Middle frontal gyrus (tissue), 1 donor: ENCODE results near the gene ATP6V1G3.
"Not testable (repeated sequence)": the region's sequence is repeated elsewhere in the genome, so short reads cannot be mapped to it uniquely, and the experiment has no call there.

ENCODE experiments used
- DNase-seq: peaks from one replicate; pipeline ENCODE4 v3.0.0-alpha.2; 2015; ENCODE audit warnings: low spot score; ENCODE audit errors: extremely low spot score

Gene ATP6V1G3, protein sequence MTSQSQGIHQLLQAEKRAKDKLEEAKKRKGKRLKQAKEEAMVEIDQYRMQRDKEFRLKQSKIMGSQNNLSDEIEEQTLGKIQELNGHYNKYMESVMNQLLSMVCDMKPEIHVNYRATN

DNA sequence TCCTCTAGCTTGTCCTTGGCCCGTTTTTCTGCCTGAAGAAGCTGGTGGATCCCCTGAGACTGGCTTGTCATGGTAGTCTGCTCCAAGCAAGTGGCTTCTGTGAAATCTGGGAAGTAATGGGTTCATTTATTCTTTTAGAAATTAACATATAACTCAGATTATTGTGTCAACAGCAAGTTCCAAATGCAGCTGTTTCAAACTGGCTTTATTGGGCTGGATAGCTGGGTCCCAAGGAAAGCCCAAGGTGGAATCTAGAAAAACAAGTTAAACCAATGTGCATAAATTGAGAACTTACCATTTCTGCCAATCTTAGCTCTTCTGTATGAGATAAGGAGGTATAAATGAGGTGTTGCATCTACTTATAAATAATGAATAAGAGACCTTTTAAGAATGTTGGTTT, at the start of gene ATP6V1G3:
Gene ATP6V1G3 (minus strand): TSS at position 101 of the 400 bp plus-strand sequence. CDS start 30 bp downstream, at position 71.
- no peak for DNase-seq

DNA sequence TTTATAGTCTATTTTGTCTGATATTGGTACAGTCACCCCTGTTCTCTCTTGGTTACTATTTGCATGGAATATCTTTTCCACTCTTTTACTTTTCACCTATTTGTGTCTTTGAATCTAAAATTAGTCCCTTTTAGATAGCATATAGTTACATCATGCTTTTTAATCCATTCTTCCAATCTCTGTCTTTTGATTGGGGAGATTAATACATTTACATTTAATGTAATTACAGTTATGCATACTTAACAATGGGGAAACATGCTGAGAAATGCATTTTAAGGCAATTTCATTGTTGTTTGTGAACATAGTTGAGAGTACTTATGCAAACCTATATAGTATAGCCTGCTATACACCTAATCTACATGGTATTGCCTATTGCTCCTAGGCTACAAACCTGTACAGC, 48.4 kb upstream of the ATP6V1G3 start:
- DNase-seq = no peak

DNA sequence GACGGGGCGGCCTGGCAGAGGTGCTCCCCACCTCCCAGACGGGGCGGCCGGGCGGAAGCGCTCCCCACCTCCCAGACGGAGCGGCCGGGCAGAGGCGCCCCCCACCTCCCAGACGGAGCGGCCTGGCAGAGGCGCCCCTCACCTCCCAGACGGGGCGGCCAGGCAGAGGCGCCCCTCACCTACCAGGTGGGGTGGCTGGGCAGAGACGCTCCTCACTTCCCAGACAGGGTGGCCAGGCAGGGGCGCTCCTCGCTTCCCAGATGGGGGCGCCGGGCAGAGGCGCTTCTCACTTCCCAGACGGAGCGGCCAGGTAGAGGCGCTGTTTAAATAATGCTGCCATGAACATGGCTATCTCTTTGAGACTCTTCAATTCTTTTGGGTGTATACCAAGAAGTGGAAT, 43.7 kb upstream of the ATP6V1G3 start:
- DNase-seq = no peak

DNA sequence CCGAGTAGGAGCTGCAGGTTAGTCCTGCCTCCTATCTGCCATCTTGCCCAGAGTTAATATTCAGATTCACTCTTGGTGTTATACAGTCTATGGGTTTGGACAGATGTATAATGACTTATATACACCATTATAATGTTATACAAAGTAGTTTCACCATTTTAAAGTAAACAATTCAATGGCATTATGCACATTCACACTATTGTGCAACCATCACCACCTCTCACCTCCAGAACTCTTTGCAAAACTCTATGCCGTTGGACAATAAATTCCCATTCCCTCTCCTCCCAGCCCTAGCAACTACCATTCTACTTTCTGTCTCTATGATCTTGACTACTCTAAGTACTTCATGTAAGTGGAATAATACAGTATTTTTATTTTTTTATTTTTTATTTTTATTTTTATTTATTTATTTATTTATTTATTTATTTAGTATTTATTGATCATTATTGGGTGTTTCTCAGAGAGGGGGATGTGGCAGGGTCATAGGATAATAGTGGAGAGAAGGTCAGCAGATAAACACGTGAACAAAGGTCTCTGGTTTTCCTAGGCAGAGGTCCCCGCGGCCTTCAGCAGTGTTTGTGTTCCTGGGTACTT, 42.8 kb upstream of the ATP6V1G3 start:
- DNase-seq = not testable (repeated sequence)

DNA sequence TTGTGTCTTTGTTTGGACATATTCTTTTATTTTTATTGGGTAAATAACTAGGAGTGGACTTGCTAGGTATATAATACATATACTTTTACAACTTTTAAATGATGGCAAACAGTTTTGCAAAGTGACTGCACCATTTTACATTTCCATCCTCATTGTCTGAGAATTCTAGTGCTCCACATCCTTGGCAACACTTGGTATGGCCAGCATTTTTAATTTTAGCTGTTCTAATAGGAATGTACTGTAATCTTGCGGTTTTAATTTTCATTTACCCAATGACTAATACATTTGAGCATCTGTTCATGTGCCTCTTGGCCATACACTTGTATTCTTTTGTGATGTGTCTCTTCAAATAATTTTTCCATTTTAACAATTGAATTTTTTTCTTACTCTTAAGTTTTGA, 37.0 kb upstream of the ATP6V1G3 start:
- no peak for DNase-seq

DNA sequence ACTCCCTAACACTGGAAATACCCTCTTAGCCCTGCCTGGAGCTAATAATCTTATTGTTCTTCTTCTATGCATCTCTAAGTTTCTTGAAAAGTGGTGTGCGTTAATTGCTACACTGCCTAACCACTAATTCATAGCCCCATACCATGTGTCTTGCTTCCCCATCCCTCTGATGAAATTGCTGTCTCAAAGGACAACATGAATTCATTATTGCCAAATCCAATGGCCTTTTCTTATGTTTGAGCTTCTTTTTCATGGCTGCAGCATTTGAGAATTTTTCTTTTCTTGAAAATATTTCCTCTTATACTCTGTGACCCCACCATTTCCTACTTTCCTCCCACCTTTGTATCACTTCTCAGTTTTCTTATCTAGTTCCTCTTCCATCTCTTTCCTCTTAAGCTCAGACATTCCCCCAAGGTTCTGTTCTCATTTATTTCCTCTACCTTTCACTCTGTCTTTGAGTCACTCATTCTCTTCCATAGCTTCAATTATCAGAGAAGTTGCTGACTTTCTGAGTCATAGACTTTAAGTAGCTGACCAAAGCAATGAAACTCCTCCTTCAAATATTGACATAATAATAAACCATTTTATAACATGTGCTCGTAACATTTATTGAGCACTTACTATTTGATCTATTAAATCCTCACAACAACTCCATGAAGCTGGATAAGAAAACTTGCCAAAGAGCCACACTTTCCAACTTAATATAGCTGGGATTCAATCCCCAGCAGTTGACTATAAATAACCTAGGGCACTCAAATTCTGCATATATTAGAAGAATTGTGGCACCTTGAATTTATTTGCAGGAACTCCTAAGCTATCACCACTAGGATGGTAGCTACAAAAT, 35.5 kb upstream of the ATP6V1G3 start:
- no peak for DNase-seq

DNA sequence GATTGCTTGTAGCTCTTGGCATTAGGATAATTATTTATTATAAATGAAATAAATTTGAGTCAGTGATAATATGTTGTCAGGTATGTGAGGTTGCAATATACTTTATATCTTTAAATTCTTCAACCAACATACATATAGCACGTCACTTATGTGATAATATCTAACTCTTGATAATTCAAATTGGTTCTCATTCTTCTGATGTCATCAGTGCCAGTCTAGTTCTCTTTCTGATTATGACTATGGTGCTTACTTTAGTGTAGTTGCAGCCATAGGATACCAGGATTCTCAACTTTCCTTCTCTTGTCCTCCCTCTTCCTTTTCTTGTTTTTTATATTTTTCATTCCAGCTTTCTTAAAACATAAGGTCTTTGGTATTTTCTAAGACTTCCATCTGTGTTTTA, 34.8 kb upstream of the ATP6V1G3 start:
- DNase-seq = no peak

DNA sequence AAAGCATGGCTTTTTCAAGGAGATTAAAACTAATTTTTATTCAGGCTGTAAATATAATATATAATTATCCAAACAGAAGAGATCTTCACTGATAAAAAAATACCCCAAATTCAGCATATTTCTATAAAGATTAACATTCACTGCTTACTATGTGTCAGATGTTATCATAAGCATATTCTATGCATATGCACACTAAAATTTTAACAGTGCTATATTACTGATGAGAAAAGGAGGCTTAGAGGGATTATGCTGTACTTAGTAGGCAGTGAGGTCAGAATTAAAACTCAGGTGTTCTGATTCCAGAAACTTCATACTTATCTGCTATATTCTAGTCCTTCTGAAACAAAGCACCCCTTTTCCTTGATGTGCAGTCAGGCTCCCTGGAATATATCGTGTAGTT, 33.8 kb upstream of the ATP6V1G3 start:
- no peak for DNase-seq

DNA sequence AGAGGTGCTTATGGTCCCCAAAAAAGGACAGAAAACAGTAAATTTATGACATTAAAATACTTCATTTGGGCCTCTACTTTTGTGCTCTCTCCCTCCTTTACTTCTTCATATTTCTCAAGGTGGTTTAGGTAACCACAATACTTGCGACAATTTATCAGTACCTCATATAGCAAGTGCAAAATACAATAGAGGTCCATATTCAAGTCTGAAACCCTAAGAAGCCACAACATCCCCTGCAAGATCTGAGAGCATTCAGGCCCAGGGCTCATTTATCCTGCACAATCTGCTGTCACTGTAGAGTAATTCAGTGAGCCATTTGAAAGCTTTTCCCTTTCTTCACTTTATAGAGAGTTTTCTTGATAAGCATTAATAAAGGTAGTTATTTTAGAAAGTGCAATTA, 24.2 kb upstream of the ATP6V1G3 start:
- no peak for DNase-seq

DNA sequence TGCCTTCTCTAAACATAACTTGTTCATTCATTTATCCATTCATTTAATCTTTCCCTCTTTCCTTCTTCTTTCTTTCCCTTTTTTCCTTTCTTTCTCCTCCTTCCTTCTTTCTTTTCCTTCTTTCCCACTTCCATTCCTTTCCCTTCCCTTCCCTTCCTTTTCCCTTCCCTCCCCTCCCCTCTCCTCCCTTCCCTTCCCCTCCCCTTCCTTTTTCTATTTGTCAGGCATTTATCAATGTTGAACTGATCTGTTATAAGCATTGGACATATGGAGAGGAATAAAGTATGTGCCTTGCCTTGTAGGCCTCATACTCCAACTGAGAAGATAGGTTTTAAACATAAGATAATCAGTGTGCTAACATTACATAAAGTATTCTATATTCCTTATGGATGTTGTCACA, 23.7 kb upstream of the ATP6V1G3 start:
- no peak for DNase-seq

DNA sequence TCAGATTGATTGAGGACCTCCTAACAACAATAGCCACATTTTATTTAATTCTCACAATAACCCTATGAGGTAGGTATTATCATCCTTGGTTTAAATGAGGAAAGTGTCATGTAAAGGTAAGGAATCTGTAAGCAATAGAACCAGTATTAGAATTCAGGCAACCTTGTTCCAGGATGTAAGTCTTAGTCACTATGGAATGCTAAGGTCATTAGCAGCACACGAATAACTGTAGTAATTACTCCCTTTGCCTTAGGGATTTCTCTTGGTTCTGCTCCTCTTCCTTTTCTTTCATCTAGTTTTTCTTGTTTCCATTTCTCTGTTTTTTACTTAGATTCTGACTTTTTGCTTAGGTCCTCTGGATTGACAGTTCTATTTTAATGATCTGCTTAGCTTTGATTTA, 23.1 kb upstream of the ATP6V1G3 start:
- DNase-seq = no peak

DNA sequence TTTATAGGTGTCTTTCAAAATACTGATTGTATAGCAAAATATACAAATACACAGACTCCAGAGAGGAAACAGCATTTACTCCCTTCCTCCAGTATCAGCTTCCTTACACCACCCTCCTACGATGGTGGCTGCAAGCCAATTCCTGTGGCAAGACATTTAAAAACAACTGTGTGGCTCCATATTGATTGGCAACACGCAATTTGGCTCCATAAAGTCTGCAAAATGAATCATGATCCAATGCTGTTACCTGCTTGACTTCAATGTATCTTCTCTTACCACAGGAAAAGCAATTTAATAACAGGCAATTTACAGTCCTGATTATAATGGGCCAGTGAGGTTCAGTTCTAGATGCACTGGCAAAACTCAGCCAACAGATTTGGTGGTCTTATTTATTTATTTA, 19.7 kb upstream of the ATP6V1G3 start:
- DNase-seq = no peak

DNA sequence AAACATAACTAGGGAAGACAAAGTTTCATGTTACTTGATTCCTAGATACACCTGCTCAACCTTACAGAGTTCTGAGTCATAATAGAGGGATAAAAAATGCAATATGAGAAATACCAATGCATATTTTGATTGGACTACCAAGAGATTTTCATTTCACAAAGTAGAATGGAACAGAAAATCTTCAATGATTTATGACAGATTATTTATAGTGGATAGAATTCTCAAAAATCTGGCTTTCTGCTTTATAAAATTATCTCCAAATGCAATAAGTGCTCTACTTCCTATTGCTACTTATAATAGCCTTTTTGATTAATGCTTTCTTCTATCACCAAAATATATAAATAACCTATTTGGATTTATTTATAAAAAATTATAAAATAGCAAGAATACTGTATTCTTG, 18.9 kb upstream of the ATP6V1G3 start:
- DNase-seq = no peak

DNA sequence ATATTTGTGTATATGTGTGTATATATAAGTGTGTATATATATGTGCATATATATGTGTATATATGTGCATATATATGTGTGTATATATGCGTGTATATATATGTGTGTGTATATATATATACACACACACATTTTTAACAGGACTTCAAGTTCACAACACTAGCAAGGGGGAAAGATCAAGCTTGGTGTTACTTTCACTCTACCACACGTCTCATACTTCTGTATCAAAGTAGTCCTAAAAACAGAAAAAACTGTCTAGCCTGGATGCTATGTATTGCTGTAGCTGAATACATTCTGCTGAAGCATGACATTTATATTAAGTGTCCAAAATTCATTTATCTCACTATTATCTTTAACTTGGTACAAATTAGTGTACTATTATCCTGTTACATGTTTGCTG, 17.9 kb upstream of the ATP6V1G3 start:
- DNase-seq = no peak

DNA sequence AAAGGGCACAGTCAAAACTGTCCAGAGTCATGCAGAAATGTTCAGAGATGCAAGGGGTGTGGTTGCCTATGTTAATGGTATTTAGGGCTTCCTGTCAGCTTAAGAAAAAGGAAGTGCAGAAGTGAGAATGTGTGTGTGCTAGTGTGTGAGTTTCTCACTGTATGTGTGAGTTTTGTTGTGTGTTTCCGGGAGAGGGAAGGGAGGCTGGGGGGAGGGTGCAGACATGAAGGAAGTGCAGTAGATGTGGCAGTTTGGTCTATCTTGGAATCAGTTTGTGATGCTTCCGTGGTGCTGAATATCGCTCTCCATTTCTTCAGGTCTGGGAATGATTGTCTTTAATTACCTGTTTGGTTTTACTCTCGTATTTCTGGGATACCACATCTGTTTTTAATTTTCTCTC, 16.5 kb upstream of the ATP6V1G3 start:
- DNase-seq = no peak

DNA sequence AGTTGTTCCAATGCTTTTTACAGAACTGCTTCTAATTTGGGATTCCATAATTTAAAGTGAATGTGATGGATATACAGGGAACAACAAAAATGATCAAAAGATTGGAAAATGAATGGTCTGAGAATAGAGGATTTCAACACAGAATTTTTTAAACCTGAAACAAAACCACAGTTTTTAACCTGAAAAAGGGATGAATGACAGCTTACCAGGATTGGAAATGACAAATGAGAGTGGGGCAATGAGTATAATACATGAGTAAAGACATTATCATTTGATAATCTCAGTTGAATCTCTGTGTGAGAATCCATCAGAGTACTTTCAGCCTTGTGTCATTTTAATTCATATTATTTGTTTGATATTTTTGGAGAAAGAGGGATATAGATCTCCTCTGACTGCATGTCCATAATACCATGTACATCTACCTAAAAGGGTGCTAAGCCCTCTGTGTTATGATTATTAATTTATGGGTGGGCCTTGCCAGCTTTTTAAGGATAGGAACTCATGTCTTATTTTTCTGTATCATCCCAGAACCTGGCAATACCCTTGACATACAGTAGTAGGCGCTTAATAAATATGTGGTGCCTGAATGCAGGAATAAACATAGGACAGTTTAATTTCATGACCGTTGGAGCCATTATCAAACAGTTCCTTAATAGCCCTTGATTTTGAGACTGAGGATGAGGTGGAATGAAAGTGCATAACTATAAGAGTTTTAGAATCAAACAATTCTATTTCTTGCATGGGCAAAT, 12.4 kb upstream of the ATP6V1G3 start:
- no peak for DNase-seq

DNA sequence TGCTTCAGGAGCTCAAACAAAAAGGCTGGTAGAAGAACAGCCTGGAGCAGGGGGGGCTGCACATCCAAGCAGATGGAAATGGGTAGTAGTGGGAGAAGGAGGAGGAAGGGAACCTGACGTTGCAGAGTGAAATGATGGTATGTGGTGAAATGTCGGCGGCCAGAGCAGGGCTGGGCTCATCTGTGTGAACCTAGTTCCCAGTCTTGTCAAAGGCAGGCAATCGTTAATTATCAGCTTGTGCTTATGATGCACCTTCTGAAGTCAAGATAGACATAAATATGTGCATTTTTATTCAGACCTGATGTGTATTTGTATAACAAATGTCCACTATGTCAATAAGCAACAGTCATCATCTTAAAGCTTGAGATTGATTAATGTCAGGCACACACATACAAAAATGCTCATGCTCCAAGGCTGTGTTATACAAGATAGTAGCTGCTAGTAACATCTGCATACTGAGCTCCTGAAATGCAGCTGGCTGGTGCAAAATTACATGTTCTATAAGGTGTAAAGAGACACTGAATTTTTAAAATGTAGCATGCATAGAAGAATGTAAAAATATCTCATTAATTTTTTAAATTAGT, 10.6 kb upstream of the ATP6V1G3 start:
- DNase-seq = no peak

DNA sequence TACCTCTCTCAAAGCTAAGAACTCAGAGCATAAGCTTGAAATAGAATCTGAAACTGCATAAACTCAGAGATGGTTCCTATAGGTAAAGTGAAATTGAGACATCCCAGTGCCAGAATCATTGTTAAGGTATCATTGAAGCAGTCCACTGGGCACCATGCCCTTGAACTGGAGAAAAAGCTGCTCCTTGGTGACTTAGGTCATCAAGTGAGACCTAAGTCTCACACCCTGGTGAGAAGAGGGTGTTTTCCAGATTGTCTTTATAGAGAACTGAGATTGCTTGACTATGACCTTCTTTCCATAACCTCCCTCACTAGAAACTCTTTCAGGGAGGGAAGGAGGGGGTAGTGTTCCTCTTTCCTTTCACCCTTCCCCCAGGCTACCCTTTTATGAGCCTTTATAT, 9.4 kb upstream of the ATP6V1G3 start:
- no peak for DNase-seq

DNA sequence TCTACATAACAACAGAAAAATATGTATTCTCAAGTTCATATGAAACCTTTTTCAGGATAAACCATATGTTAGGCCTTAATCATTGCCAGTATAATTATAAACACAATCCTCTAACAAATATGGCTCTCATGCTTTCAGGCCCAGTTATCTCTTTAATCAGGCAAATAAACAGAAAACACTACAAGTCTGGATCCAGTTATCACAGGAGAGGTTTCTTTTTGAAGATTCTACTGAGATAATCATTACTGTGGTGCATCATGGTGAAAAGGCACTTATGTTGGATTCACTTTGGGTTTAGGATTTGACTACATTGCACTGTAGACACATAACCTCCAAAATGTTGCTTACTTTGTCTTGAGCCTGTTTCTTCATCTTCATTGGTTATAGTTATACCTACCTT, 8.4 kb upstream of the ATP6V1G3 start:
- DNase-seq = no peak

DNA sequence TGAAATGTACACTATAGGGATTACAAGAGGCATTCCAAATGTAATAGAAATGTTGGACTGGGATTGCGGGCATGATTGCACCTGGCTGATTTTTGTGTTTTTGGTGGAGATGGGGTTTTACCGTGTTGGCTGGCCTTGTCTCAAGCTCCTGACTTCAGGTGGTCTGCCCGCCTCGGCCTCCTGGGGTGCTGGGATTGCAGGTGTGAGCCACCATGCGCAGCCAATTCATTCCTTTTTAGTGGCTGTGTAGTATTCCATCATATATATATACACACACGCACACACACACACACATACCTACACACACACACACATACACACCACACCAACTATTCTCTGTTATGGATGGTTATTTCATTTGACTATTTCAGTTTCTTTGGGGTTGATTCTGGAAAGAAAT, 4.7 kb upstream of the ATP6V1G3 start:
- no peak for DNase-seq

DNA sequence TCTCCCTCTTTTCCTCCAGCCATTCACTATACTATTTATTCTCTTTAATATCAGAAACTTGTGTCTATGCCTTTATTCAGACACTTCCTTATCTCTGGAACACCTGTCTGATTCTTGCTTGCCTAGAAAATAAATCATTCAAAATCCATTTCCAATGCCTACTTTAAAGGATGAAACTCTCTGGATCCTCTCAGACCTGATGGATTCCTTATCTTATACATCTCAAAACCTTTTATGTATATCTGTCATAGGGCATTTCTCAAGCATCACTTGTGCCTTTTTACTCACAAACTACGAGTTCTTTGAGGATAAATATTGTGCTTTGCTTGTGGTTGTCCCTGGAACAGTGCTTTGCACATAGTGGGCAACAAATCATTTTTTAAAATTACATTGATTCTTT, 3.8 kb upstream of the ATP6V1G3 start:
- DNase-seq = no peak
